Hindlimb muscle (tissue), 1 donor: ENCODE results near the gene PGAM2. TPM values are rescaled to one million over a fixed set of nuclear protein-coding genes. Genes with fewer than 3 reads are reported as not detected.
"Not testable (repeated sequence)": the region's sequence is repeated elsewhere in the genome, so short reads cannot be mapped to it uniquely, and the experiment has no call there.

Experiments
- DNase-seq: peaks from one replicate; pipeline ENCODE4 v3.0.0-alpha.2; 2013
- polyA plus RNA-seq: library from polyadenylated mRNA; unstranded; fragments of 120-200 nt; gene quantifications from one replicate; pipeline ENCODE4 v1.2.1, GENCODE V29; 2013; ENCODE audit not compliant: insufficient read length

PGAM2 gene
- polyA plus RNA-seq, 1 donor, result 319 TPM

GRCh38 chr7:44048031-44048795, 17.2 kb downstream of the PGAM2 start:
- no peak for DNase-seq

- no peak for DNase-seq
Observed at GRCh38 chr7:44046321-44047061, 18.9 kb downstream of the PGAM2 start.

GRCh38 chr7:44045226-44046014, 19.9 kb downstream of the PGAM2 start:
- DNase-seq, result no peak

- DNase-seq, result peak; percentile 89
Observed at GRCh38 chr7:44044315-44045225, 20.8 kb downstream of the PGAM2 start, which contains the start of gene DBNL. Gene DBNL (plus strand): TSS chr7:44044702. CDS start chr7:44044738, 36 bp downstream.

- no peak for DNase-seq
Observed at GRCh38 chr7:44043902-44044301, 21.5 kb downstream of the PGAM2 start.

- no peak for DNase-seq
Observed at GRCh38 chr7:44042221-44042620, 23.1 kb downstream of the PGAM2 start.

- DNase-seq, result not testable (repeated sequence)
Observed at GRCh38 chr7:44040493-44040891, 24.9 kb downstream of the PGAM2 start.

- not testable (repeated sequence) for DNase-seq
Observed at GRCh38 chr7:44039800-44040492, 25.4 kb downstream of the PGAM2 start.

- peak; percentile 65 for DNase-seq
Observed at GRCh38 chr7:44038961-44039558, 26.3 kb downstream of the PGAM2 start.

GRCh38 chr7:44038553-44038952, 26.8 kb downstream of the PGAM2 start:
- not testable (repeated sequence) for DNase-seq

- not testable (repeated sequence) for DNase-seq
Observed at GRCh38 chr7:44037951-44038350, 27.4 kb downstream of the PGAM2 start.

- DNase-seq, result not testable (repeated sequence)
Observed at GRCh38 chr7:44036364-44036763, 29.0 kb downstream of the PGAM2 start.

- not testable (repeated sequence) for DNase-seq
Observed at GRCh38 chr7:44033971-44034844, 31.2 kb downstream of the PGAM2 start.

- not testable (repeated sequence) for DNase-seq
Observed at GRCh38 chr7:44032031-44032430, 33.3 kb downstream of the PGAM2 start.

GRCh38 chr7:44031319-44031718, 34.0 kb downstream of the PGAM2 start:
- DNase-seq, result not testable (repeated sequence)

GRCh38 chr7:44030029-44030428, 35.3 kb downstream of the PGAM2 start:
- not testable (repeated sequence) for DNase-seq

- not testable (repeated sequence) for DNase-seq
Observed at GRCh38 chr7:44029433-44029832, 35.9 kb downstream of the PGAM2 start.

- not testable (repeated sequence) for DNase-seq
Observed at GRCh38 chr7:44022796-44023467, 42.4 kb downstream of the PGAM2 start.

GRCh38 chr7:44022069-44022468, 43.3 kb downstream of the PGAM2 start:
- not testable (repeated sequence) for DNase-seq
